Stimulated activated CD8-positive, alpha-beta memory T cell treated with anti-CD3 and anti-CD28 coated beads, Interleukin-4, amount 100 ng/mL, for 24 hours (primary cell): Measurements from ENCODE around the gene CAMTA1.
"Not testable (repeated sequence)": the region's sequence is repeated elsewhere in the genome, so short reads cannot be mapped to it uniquely, and the experiment has no call there.

Experiments
- DNase-seq: peaks from one replicate; pipeline ENCODE4 v3.0.0-alpha.2; 2020; ENCODE audit warnings: low read depth

Gene CAMTA1

DNA sequence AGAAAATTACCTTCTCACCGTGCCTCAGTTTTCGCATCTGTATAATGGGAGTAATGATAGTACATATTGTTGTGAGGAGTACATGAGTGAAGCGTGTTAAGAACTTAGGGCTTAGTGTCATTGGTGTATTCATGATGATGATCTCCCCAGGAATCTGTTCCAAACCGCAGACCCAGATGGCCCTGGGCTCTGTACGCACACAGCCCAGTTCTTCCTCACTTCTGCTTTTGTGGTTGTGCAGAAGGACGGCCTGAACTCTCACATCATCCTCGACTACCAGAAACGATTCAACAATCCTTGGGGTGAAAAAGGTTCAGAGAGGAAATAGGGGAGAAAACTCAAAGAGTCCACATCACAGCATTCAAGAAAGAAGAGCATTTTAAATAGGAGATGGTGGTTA, 323.0 kb downstream of the CAMTA1 start:
- no peak for DNase-seq

DNA sequence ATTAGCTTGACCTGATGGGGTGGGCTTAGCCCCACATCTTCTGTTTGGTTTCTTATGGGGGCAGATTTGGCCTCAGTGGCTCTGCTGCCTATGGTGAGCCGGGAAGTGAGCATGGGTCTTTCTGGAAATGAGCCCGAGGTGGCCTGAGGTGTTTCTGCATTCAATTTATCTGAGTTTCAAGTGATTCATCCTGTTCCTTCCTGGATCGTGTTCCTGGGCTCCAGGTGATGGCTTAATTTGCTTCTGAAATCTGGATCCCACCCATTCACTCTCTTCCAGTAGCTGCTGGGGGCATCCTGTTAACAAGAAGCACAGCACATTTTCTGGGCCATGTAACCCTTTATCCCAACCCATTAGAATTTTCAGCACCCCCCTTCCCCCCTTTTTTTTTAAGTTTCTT, 324.6 kb downstream of the CAMTA1 start:
- no peak for DNase-seq

DNA sequence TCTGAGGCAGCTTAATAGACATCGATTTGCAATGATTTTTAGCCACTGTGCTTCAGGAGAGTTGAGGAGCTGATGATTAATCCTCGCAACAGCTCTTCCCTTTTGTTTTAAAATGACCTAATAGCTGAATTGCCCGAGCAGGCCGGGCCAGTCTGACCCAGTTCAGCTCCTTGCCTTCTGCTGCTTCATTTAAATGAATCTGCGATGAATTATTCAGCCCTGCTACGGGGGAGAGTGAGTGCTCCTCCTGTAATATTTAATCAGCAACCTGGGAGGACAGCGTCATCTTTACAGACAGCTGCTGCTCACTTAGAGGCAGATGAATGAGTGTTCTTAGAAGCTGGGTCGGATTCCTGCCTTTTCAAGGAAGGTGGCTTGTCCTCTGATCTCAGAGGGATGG, 325.1 kb downstream of the CAMTA1 start:
- DNase-seq = no peak

DNA sequence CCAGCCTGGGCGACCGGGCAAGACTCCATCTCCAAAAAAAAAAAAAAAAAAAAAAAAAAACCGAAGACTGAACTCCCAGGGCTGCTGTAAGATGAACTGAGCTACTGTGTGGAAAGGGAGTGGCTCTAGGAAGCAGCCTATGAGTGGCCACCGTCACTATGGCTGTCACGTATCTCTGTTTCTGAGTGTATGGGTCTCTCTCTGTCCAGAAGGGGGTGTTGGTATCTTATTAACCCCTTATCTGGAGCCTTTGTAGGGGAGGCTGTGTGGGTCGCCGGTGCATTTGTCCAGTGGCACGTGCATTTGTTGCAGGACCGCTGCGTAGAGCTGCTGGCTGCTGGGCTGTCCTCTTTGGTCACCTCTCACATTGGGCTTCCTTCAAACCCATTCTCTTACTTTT, 326.6 kb downstream of the CAMTA1 start:
- no peak for DNase-seq

DNA sequence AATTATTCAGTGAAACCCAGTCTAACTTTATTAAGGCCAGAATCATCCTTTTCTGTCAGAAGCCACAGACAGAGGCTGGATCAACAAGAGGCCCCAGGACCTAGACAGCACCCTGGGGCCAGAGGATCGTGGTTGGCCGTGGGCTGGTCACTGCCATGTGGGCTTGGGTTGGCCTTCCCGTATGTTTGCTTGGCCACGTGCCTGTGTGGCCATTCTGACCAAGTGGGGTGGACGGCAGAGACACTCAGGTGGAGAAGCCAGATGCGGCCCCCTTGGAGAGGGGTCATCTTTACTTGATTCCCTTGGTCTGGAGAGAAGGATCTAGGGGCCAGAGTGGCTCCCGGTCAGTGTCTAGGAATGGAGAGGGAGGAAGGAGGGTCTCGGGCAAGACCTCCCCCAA, 327.9 kb downstream of the CAMTA1 start:
- no peak for DNase-seq

DNA sequence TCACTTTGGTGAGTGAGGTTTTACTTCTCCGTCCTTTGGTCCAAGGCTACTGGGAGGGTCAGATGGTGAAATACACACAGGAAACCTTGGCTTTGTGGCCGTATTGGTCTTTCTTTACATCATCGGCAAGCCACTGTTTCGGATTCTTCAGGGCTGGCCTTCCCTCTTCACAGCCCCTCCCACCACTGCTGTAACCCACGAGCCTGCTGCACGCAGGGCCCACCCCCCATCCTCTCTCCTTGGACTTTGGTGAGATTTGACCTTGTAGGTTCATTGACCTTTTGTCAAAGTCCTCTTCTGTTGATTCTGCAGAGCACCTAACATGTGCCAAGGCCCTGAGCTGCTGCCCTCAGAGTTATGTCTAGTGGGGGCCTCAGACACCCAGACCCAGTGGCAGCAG, 328.6 kb downstream of the CAMTA1 start:
- DNase-seq = no peak

DNA sequence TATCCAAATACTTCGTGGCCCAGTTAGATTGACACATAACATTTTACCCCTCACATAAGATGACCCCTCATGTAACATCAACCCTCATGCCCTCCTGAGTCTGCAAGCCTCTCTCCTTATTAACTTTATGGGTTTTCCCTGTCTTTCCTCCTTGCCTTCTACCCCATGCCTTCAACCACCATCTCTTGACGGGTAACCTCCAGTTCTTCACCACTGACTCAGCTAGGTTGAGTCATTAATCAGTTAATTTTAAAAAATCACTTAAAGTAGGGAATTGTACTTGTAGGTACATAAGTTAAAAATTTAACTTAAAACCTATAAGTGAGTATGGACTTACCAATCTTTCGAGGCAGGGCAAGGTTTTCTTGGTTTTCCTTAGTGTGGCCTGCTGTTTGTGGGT, 330.7 kb downstream of the CAMTA1 start:
- no peak for DNase-seq

DNA sequence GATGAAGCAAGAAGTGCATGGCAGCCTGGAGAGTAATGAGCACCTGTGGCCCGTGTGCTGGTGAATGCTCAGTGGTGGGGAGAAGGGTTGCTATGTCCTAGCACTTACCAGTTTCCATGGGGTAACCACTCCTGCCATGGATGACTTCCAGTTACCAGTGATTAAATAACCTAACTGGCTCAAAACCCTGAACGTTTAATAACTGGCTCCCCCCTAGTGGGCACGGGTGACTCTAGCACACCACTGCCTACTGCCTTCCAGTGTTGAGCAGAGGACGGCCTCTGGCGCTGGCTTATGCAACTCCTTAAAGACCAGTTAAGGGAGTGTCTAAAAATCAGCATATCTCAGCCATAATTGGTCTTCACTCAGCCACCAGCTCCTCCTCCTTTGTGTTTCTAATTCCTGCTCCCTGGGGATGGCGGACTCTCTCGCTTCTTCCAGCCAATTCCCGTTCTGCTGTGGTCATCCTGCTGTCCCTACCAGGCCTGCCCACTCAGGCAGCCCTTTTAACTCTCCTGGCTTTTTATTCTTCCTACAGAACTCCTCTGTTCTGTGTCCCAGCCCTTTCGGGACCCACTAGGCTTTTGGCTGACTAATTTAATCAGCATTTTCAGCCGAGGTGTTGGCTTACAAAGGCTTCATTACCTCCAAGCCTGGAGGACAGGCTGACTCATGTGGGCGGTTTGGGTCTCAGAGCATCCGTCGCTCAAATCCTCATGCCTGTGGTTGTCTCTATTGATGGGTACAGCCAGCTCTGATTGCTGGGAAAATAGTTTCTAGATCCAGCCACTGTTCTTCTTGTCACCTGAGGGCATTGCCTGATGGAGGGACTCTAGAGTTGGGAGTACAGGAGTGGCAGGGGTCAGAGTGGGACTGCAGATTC, 332.4 kb downstream of the CAMTA1 start:
- no peak for DNase-seq

DNA sequence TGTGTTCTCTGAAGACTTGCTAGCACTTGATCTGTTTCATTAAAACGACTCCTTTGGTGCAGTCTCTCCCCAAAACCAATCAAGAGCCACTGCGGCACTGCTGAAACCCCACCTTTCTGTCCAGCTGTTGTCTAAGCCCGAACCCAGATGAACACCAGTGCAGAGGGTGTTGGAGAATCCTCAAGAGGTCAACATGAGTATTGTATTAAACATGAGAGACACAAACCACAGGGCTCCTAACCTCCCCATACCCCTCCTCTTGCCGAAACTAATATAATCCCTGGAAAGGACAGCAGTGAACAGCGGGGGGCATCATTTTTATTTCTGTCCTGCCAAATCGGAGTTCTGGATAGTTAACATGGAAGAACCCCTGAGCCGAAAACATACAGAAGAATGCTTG, 333.9 kb downstream of the CAMTA1 start:
- no peak for DNase-seq

DNA sequence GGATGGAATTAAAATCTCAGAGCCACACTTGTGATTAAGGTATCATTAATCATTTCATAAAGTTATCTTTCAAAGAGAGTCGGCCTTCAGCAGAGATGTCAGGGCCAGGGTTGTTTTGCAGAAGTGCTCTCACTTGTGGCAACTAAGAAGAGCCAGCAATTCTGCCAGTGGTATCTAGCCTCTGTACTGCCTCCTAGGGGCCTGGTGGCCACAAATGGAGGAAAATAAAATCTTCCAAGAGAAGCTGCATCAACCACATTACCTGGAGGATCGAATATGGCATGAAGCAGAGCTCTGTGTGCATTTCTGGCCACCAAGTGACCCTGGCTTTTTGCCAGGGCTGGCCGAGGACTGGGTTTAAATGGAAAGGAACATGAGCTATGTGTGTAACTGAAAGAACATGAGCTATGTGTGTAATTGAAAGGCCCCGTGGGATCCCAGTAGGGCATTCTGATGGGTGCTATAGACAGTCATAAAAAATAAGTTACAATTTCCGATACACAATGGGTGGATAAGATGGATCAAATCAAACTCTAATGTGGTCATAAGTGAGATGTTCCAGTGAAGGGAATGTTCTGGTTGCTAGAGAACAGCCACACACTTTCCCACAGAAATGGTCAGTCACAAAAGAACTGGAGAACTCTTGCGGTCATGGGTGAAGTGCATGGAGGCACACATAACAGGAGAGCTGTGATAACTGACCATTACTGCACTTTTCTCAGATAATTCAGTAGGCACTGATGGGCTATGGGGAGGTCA, 335.8 kb downstream of the CAMTA1 start:
- no peak for DNase-seq

DNA sequence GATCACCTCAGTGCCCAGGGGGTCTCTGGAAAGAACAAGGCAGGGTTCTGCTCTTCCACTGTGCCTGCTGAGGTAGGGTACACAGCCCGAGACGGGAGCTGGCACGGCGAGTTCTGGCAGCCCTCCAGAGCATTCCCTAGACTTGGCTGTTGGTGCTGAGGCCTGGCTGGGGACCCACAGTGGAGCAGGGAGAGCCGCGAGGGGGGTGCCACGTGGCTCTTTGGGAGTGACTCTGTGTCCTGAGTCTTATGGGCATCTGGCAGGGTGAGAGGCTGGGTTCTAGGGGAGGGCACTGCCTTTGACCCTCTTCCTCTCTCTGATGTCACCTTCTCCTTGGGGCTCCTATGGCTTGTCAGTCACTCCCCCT, 336.4 kb downstream of the CAMTA1 start:
- DNase-seq = no peak

DNA sequence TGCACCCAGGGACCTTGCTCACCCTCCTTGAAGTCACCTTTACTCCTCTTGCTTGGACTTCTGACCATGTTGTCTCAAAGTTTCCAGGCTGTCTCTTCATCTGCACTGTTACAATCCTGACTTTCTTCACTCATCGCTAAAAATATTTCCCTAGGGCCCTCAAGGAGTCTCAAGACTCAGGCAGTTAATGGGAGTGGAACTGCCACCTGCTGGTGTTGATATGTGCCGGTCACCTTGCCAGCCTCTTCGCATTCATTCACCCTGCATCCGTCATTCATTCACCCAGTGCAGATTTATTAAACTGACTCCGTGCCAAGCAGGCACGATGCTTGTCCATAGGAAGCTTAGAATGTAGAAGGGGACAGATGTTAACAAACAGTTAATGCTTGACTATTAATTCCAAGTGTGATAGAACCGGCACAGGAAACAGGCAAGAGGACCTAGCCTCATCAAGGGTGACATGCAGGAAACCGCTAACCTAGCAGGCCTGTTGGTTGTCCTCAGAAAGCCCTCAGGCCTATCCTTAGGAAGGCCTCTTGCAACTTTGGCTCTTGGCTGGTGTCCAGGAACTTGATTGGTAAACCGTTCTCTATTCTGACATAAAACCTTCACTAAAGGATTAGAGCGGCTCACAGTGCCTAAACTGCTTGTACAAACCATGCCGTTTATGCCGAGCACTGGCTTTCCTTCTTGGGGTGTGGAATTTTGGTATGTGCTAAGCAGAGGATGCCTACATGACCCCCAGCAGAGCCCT, 342.2 kb downstream of the CAMTA1 start:
- no peak for DNase-seq

DNA sequence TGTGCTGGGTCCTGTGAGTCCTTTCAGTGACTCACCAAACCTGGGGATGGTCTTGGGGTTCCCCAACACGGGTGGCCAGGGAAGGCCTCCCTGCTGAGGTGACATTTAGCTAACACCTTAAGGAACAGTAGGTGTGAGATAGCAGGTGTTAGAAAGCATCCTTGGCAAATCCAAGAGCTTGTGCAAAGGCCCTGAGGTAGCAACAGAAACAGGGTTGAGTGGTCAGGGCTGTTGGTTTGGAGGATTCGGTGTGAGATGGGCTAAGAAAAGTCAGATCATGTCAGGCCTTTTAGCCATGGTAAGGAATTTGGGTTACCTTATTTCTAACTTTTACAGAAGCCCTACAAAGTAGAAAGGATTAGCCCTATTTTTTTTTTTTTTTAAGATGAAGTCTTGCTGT, 343.0 kb downstream of the CAMTA1 start:
- no peak for DNase-seq

DNA sequence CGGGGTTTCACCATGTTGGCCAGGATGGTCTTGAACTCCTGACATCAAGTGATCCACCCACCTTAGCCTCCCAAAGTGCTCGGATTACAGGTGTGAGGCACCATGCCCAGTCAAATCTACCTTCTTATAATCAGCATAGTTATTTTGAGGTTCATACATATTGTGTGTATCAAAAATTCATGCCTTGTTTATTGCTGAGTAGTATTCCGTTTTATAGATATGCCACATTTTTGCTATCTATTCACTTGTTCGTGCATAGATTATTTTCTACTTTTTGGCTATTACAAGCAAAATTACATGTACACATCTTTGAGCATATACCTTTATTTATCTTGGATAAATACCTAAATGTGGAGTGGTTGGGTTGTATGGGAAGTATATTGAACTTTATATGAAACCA, 344.9 kb downstream of the CAMTA1 start:
- DNase-seq = no peak

DNA sequence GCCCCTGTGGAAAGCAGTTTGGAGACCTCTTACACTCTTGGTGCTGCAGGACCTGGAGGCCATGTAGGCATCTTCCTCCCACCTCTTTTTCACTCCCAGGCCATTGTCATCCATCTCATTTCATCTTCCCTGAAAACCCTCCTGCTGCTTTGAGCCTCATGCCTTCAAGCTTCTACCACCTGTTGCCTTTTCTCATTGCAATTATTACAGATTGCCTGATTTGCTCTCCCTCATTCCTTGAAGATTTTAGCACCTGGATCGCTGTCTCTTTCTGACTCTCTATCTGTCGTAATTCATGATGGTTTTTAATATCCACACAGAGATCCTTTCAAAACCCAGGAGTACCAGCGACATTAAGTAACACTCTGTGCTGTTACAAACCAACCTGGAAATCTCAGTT, 350.2 kb downstream of the CAMTA1 start:
- no peak for DNase-seq

DNA sequence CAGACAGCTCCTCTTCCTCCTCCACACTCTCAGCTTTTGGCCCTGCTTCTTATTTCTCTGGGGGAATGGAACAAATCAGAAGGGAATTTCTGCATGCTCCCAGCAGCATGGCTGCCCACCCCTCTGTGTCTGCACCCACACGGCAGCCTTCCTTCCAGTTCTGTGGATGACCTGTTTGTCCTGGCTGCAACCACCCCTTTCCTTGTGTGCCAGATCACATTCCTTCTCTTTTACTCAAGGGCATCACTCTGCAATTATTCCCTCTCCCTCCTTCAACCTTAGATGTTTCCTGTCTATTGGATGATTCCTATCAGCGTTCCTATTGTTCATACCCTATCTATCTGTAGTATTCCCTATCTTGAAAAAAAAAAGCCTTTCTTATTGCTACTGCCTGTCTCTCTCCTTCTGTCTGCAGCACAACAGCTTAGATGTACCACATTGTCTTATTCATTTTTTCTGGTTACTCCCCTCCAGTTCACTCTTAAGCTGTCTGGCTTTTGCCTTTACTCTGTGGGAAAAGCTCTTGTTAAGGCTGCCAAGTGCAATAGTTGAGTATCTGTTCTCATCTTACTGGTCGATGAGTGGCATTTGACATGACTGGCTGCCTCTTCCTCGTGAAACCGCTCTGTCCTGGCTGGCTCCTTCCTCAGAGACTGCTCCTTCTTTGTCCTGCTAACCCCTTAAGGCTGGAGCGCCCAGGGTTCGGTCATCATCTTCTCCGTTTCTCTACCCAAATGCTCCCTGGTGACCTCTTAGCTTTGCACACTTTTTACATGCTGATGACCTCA, 351.1 kb downstream of the CAMTA1 start:
- DNase-seq = no peak

DNA sequence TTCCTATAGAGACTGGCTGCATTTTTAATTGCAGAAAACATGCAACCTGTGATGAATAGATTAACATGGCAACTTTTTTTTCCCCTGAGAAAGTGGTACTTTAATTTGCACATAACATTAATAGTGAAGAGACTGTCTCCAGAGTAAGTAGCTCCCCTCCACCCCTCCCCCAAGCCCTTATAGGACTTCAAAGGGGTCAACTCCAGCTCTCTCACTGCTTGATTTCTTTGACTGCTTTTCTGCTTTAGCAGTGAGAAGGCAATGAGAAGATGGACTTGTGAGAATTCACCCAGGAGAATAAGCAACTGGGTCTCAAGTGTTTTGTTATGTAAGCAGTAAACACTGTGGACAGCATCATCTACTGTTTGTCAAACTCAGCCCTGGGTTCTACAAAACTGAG, 355.0 kb downstream of the CAMTA1 start:
- no peak for DNase-seq

DNA sequence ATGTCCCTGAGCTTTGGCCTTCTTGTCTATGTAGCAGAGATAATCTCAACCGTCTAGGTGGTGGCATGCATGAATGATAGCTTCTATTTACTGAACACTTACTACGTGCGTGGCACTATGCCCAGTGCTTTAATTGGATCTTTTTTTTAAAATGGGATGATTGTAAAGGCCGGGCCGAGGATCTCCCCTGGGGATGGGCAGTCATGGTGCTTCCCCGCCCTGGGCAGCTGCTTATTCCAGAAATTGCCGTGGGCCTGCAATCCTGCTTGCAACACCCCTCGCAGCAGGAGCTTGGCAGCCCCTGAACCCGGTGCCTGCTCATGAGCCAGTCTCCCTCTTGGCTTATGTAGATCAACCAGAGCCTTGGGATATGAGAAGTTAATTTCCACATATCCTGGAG, 360.7 kb downstream of the CAMTA1 start:
- no peak for DNase-seq

DNA sequence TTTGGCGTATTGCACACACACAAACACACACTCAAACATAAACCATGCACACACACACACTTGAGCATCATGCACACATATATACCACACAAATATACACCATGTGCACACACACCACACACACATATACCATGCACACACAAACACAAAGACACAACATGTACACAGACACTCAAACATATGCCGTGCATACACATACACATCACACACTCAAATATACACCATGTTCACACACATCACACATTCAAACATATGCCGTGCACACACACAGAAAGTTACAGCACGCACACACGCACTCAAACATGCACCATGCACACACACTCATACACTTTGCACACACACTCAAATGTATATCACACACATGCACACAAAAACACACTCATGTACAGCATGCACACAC, 361.5 kb downstream of the CAMTA1 start:
- no peak for DNase-seq

DNA sequence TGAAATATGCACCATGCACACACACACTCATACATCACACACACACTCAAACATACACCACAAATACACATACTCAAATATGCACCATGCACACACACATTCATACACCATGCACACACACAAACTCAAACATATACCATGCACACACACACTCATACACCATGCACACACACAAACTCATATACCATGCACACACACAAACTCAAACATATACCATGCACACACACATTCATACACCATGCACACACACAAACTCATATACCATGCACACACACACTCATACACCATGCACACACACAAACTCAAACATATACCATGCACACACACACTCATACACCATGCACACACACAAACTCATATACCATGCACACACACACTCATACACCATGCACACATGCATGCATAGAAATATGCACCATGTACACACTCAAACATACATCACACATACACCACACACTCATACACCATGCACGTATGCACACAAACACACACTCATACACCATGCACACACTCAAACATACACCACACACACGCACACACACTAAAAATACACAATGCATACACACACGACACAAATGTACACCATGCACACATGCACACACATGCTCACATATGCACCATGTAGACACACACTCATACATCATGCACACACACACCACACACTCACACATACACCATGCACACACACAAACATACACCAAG, 362.5 kb downstream of the CAMTA1 start:
- DNase-seq = not testable (repeated sequence)

DNA sequence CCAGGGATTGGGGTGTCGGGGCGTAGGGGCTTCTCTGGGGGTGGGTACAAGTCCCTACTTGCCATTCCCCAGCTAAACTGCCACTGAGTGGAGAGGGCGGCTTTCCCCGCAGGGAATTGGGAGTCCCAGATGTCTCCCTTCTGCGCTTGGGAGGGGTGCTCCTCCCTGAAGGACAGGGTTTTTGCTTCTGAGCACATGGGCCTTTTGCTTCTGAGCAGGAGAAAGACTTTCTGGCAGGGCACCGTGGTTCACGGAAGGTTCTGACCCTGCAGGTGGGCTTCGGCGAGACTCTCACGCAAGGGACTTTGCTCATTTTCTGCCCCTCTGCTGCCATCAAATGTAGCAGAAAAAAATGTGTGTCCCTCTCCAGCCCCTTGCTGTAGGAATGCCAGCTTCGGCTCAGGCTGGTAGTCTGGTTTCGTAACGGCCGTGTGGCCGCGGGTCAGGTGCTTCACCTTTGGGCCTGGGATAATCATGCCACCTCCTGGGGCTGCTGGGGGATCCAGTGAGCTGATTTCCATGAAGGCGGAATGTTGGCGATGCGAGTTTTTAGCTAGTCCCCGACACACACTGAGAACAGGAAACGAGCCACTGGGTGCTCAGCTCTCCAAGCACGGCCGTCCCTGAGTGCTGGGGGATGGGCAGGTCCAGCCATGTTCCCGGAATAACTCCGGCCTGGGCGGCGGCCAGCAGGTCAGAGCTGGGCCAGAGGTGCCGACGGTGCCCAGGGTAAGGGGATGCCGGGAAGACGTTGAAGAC, 364.0 kb downstream of the CAMTA1 start:
- DNase-seq = no peak
